HG03159 (cell line): ENCODE measurements around the gene GGNBP2.

Source experiments
- ATAC-seq: cut with Tn5 transposase; IDR thresholded peaks from one replicate; pipeline ENCODE4 v1.9.1; 2021; ENCODE audit warnings: mild to moderate bottlenecking, moderate library complexity; ENCODE audit not compliant: unreplicated experiment

The GGNBP2 gene

DNA sequence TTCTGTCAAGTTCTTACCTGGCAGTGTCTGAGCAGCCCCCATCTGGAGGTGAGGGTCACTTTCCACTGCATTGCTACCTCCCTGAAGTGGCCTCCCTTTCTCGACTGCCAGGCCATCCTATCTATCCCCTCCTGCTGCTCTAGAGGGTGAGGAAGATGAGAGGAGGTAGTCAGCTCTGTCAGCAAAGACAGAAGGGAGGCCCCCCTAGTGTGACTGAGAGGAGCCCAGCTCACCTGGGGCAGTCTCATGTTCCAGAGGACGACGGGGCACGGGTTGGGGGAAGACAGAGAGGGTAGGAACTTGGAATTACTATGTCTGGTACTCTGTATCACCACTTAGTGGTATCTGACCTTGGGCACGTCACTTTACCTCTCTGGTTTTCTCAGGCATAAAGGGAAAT, 32.1 kb upstream of the GGNBP2 start:
- no peak for ATAC-seq

DNA sequence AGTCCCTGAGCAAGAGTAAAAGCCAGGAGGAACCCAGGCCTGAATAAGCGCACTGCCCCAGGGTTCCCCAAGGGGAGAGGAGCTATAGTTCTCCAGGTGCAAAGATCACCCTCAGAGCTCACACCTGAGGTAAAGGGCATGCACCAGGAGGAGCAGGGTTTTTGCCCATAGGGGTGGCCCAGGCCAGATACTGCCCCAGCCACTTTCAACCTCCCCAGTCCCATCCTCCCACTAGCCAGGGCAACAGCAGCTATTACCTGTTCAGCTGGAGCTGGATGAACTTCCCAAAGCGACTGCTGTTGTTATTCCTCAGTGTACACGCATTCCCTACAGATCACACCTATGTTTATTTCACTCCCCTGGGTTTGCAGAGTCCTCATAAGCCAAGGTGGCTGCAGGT, 29.9 kb upstream of the GGNBP2 start:
- ATAC-seq = no peak

- ATAC-seq = no peak
Observed at GRCh38 chr17:36515837-36516236, 28.9 kb upstream of the GGNBP2 start.

GRCh38 chr17:36523113-36523512, 21.6 kb upstream of the GGNBP2 start:
- no peak for ATAC-seq

- no peak for ATAC-seq
Observed at GRCh38 chr17:36524428-36524876, 20.3 kb upstream of the GGNBP2 start.

- ATAC-seq = no peak
Observed at GRCh38 chr17:36525113-36525512, 19.6 kb upstream of the GGNBP2 start.

GRCh38 chr17:36525888-36526287, 18.8 kb upstream of the GGNBP2 start:
- no peak for ATAC-seq

- ATAC-seq = no peak
Observed at GRCh38 chr17:36527621-36528250, 17.0 kb upstream of the GGNBP2 start.

DNA sequence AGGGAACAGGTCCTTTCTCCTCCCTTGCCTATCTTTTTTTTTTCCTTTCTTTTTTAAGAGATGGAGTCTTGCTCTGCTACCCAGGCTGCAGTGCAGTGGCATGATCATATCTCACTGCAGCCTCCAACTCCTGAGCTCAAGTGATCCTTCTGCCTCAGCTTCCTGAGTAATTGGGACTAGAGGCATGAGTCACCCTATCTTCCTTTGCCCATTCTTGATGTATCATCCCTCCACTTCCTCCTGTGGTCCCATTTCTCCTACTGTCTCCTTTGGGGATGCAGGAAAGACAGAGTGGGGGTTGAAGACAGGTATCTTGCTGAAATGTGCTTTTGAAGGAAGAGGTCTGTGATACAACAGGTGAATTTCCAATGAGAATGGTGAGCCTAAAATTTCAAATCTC, 15.6 kb upstream of the GGNBP2 start:
- no peak for ATAC-seq

- ATAC-seq = no peak
Observed at GRCh38 chr17:36532435-36532975, 12.2 kb upstream of the GGNBP2 start.

- peak; percentile 35 for ATAC-seq
Observed at GRCh38 chr17:36533935-36534839, 10.5 kb upstream of the GGNBP2 start.

DNA sequence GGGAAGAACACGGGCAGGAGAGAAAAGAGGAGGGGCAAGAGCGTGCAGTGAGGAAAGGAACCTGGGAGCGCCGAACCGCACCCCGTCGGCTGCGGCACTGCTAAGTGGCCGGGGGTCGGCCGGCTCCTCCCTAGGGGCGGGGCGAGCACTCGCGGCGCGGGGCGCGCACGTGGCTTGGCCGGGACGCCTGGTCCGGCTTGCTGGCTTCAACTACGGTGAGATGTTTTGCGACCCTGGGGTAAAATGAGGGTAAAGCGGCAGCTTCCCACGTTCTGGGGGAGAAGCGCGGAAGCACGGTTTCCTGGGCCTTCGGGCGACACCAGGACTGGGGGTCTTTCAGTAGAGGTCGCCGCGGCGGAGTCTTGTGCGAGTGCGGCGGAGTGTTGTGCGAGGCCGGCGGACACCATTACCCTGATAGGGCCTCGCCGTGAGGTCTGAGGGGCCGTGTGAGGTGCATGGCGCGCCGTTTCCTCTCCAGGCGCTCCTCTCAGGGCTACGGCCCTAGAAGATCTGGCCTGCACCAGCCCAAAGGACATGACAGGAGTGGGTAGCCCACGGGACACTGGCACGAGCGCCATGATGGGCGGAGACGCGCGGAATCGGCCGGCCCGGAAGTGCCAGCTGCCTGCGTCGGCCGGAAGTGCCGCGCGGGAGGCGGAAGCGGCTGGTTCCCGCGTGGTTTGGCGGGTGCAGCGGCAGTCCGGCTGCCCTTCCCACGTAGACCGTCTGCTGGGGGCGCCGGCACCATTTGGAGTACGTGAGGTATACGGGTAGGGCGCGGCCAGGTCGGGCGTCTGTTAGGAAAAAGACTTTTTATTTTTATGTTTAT, 9.7 kb upstream of the GGNBP2 start, which contains the start of the genes MYO19 and PIGW:
Gene MYO19 (minus strand): TSS at position 29 of the 829 bp plus-strand sequence. CDS start 2,330 bp downstream, outside the sequence.
Gene PIGW (plus strand): TSS at position 148 of the 829 bp plus-strand sequence. CDS start 2,115 bp downstream, outside the sequence.
- ATAC-seq = peak; percentile 64

DNA sequence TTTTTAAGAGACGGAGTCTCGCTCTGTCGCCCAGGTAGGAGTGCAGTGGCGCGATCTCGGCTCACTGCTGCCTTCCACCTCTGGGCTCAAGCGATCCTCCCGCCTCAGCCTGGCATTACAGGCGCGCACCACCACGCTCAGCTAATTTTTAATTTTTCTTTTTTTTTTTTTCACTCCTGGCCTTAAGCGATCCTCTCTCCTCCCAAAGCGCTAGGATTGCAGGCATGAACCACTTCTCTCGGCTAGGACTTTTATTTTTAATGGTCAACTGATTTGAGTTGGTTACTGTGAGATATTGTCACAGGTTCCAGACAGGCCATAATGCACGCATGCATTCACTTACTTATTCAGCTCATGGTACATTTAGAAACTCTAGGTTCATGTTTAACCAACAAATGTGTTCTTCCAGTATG, 9.0 kb upstream of the GGNBP2 start:
- ATAC-seq = no peak

DNA sequence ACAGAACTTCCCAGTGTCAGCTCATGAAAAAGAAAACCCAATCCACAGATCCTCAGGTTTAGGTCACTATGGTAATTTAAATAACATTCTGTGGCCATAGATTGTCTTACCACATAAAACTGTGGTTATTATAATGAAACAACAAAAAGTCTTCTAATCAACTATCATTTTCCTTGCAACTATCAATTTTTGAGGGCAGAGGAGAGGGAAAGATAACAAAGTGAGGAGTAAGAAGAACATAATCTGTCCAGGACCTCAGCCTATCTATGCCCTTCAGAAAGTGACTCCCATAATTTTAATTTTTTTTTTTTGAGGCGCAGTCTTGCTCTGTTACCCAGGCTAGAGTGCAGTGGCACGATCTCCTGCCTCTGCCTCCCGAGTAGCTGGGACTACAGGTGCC, 4.0 kb upstream of the GGNBP2 start:
- no peak for ATAC-seq

- ATAC-seq = no peak
Observed at GRCh38 chr17:36542755-36543154, 2.0 kb upstream of the GGNBP2 start.

GRCh38 chr17:36544044-36544306, 744 bp upstream of the GGNBP2 start:
- ATAC-seq = peak; percentile 24

DNA sequence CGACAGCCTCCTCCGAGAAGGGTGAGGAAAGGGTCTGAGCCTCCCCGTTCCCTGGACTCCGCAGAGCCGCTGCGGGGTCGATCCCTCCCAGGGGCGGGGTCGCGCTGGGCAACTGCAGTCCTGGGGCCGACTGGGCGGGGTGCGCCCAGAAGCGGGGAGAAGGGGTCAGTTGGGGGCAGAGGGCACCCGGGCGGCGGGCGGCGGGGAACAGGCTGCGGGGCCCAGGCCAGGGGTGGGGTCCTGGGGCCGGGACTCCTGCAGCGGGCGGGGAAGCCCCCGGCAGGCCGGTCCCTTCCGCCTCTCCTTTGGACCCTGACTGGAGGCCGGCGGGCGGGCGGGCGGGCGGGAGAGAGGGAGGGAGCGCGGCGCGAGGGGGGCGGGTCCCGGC, 352 bp downstream of the GGNBP2 start:
- peak; percentile 26 for ATAC-seq

DNA sequence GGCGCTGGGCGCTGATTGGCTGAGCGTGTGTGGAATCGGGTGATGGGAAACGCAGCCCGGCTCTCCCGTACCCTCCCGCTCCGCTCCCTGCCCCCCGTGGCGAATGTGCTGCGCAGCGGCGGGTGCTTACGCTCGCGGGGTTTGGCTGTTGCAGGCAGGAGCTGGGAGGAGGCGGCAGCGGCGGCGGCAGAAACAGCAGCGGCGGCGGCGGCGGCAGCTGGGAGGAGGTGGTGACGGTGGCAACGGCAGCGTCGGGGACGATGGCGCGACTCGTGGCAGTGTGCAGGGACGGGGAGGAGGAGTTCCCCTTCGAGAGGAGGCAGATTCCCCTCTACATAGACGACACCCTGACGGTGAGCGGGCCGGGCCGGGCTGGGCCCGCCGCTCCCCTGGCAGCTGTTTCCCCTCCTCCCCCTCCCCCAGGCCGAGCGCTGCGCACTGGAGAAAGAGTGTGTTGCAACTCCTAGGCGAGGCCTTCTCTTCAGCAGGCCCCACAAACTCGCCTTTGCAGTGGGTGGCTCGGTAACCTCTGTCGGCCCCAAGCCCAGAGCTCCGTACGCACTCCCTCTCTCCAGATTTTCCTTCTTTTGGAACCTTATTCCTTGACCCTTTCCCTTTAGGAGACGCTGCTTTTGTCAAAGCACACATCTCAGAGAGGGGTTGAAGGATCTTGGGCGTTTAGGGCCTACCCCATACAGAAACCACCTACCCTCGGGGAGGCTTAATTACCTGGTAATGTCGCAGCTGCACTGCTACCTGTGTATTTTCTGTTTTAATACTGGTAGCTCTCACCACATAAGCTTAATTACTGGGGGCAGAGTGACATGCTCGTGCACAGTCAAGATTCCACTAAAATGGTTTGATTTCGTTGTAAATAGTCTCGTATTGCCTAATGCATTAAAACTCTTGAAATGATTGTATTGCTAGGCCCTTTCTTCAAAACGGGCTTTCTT, 1.0 kb downstream of the GGNBP2 start:
- peak; percentile 61 for ATAC-seq

GRCh38 chr17:36546418-36547093, 1.8 kb downstream of the GGNBP2 start:
- ATAC-seq = no peak
